GM12878 (cell line): ENCODE data around the gene DDC. TPM values are rescaled to one million over a fixed set of nuclear protein-coding genes. Genes with fewer than 3 reads are reported as not detected.

Experiments used
- ATAC-seq: fragments of 200-7000 bp; cut with Tn5 transposase; 3 replicates; pipeline ENCODE4 v1.9.1; 2020; ENCODE audit warnings: mild to moderate bottlenecking, moderate library complexity
- BruUV-seq: library from RNA; stranded (reverse); fragments of 400-500 nt; replicated peaks from 2 replicates; lab custom pipeline; 2021; lab: Mats Ljungman, UMichigan
- CTCF ChIA-PET: fragments of 300-600 bp; sonication (Branson Sonifier 250); formaldehyde crosslinking; extraction: SDS; loops from one replicate; lab custom pipeline; 2021; ENCODE audit warnings: inconsistent platforms; lab: Yijun Ruan, JAX
- POLR2A ChIA-PET: fragments of 350-600 bp; formaldehyde crosslinking; extraction: SDS; loops from one replicate; lab custom pipeline; 2021; ENCODE audit warnings: inconsistent platforms; lab: Charles Lee
- RAD21 ChIA-PET: fragments of 300-600 bp; sonication (Branson Sonifier 250); formaldehyde crosslinking; loops from one replicate; lab custom pipeline; 2023; ENCODE audit warnings: antibody characterized with exemption; ENCODE audit not compliant: unreplicated experiment; lab: Charles Lee
- SMC1A ChIA-PET: fragments of 300-600 bp; sonication (Branson Sonifier 250); formaldehyde crosslinking; loops from one replicate; lab custom pipeline; 2023; ENCODE audit not compliant: unreplicated experiment, uncharacterized antibody; lab: Charles Lee
- DNase-seq: peaks from one replicate; pipeline ENCODE4 v3.0.0-alpha.2; 2011; ENCODE audit warnings: low read depth, low spot score
- FAIRE-seq: peaks from 3 replicates; lab custom pipeline; 2011; peaks lifted over from hg19 to GRCh38; lab: Jason Lieb, UNC
- H2AFZ ChIP-seq: 2 replicates; pipeline ENCODE4 v1.6.0; 2011; ENCODE audit warnings: low read depth, low read length, control low read depth; ENCODE audit not compliant: control insufficient read depth
- H3K27ac ChIP-seq: 2 replicates; pipeline ENCODE4 v1.5.1; 2011; ENCODE audit warnings: control low read depth; ENCODE audit not compliant: control insufficient read depth, insufficient read depth
- H3K27me3 ChIP-seq, 2 experiments: replicated peaks in 1 of 2; 2 replicates each; pipeline versions ENCODE4 v1.6.0 to v1.6.1; 2011; ENCODE audit warnings: low read length in 1 of 2; ENCODE audit not compliant: control insufficient read depth in 2 of 2, insufficient read depth in 2 of 2
- H3K36me3 ChIP-seq, 2 experiments: 2 replicates each; pipeline ENCODE4 v1.5.1; 2011; ENCODE audit warnings: low read length in 1 of 2; ENCODE audit not compliant: control insufficient read depth in 2 of 2, insufficient read depth in 2 of 2
- H3K4me1 ChIP-seq: 2 replicates; pipeline ENCODE4 v1.6.1; 2011; ENCODE audit warnings: mild to moderate bottlenecking, low read length, moderate library complexity, mixed read lengths; ENCODE audit not compliant: control insufficient read depth, insufficient read depth
- H3K4me2 ChIP-seq: 2 replicates; pipeline ENCODE4 v1.6.0; 2011; ENCODE audit warnings: control low read depth; ENCODE audit not compliant: control insufficient read depth, insufficient read depth
- H3K4me3 ChIP-seq: fragments of 200-600 bp; sonication (generic); 2 replicates; pipeline ENCODE4 v1.5.1; 2016
- H3K79me2 ChIP-seq: 2 replicates; pipeline ENCODE4 v1.6.0; 2011; ENCODE audit warnings: low read length; ENCODE audit not compliant: control insufficient read depth, insufficient read depth
- H3K9ac ChIP-seq: 2 replicates; pipeline ENCODE4 v1.8.0; 2011; ENCODE audit warnings: low read length, control low read depth, mixed read lengths; ENCODE audit not compliant: control insufficient read depth, insufficient read depth
- H3K9me3 ChIP-seq: replicated peaks from 3 replicates; pipeline ENCODE4 v1.5.1; 2011; ENCODE audit warnings: mild to moderate bottlenecking, low read length; ENCODE audit not compliant: control insufficient read depth, insufficient read depth
- H4K20me1 ChIP-seq: 2 replicates; pipeline ENCODE4 v1.6.0; 2011; ENCODE audit not compliant: control insufficient read depth, insufficient read depth
- CHD2 ChIP-seq: IDR thresholded peaks from 2 replicates; pipeline ENCODE4 v1.6.1; 2011; ENCODE audit warnings: low read depth, low read length, improper control_type of control experiment, borderline replicate concordance
- FOXK2 ChIP-seq: fragments of 450-650 bp; IDR thresholded peaks from 2 replicates; pipeline ENCODE4 v1.6.1; 2017; ENCODE audit warnings: mild to moderate bottlenecking, moderate library complexity
- GATAD2B ChIP-seq: fragments of 450-650 bp; conservative IDR thresholded peaks from 2 replicates; pipeline ENCODE4 v1.6.1; 2017; ENCODE audit warnings: low read depth, mild to moderate bottlenecking, moderate library complexity
- RUNX3 ChIP-seq: IDR thresholded peaks from 2 replicates; pipeline ENCODE4 v1.6.1; 2012; ENCODE audit warnings: low read length, inconsistent platforms
- TARDBP ChIP-seq: IDR thresholded peaks from 2 replicates; pipeline ENCODE4 v1.6.1; 2016; ENCODE audit warnings: borderline replicate concordance
- TCF3 ChIP-seq: IDR thresholded peaks from 2 replicates; pipeline ENCODE4 v1.6.1; 2012; ENCODE audit warnings: low read depth, mild to moderate bottlenecking, low read length, borderline replicate concordance; ENCODE audit not compliant: insufficient read depth
- ZNF384 ChIP-seq: IDR thresholded peaks from 2 replicates; pipeline ENCODE4 v1.6.1; 2012; ENCODE audit warnings: low read depth, mild to moderate bottlenecking, low read length, improper control_type of control experiment, borderline replicate concordance
- WGBS: methylation state at CpG from one replicate; pipeline ENCODE4 v1.1.6; 2016; ENCODE audit warnings: low lambda C conversion rate; ENCODE audit not compliant: insufficient replicate concordance, insufficient coverage; ENCODE audit errors: missing lambda C conversion rate; 5-methylcytosine and 5-hydroxymethylcytosine counted together
- in situ Hi-C: fragments of 300-500 bp; cut with MboI; formaldehyde crosslinking; loops from 9 replicates; pipeline ENCODE4 v1.14.3; 2018; ENCODE audit warnings: mixed read lengths
- intact Hi-C: fragments of 100-400 bp; cut with micrococcal nuclease; formaldehyde crosslinking; loops from one replicate; pipeline ENCODE4 v1.14.2; 2022; ENCODE audit not compliant: unreplicated experiment
- polyA plus RNA-seq, 11 experiments: library from polyadenylated mRNA; depleted of rRNA in 4 of 11; unstranded in 6 of 11; stranded (reverse) in 5 of 11; fragments of >200 nt; fragmentation: Nextera tagmentation in 4 of 11; fragmentation: Illumina TruSeq in 1 of 11; extraction: Ambion mirVana in 4 of 11; extraction: Trizol in 1 of 11; gene quantifications; 1 replicate in 1 of 11; 2 replicates in 10 of 11; pipeline versions ENCODE4 v1.2.1 to v1.2.3, GENCODE V29; 2011 to 2016; ENCODE audit warnings: inconsistent platforms in 2 of 11, missing spikeins in 2 of 11, low read depth in 1 of 11
- total RNA-seq, 4 experiments: library from RNA; depleted of rRNA in 3 of 4; stranded (reverse); fragments of >200 nt in 3 of 4; fragmentation: Illumina TruSeq in 1 of 4; extraction: Trizol in 1 of 4; gene quantifications; 2 replicates each; pipeline versions ENCODE4 v1.2.1 to v1.2.3, GENCODE V29; 2013 to 2021
- TF ChIP-seq, protein P1 (sequence below): fragments of 450-650 bp; IDR thresholded peaks from 2 replicates; pipeline ENCODE4 v1.6.1; 2016; ENCODE audit warnings: mild to moderate bottlenecking

DDC gene
- total and polyA plus RNA-seq, 10 of the 15 experiments (the other 5 are each of a cell fraction or from before 2014, with no cell fraction given), result not detected

GRCh38 chr7:50590535-50590934 lies 25.3 kb upstream of the DDC start:
- TF ChIP-seq CHD2, result no peak
- no peak for TF ChIP-seq RUNX3
- TF ChIP-seq, protein P1, sequence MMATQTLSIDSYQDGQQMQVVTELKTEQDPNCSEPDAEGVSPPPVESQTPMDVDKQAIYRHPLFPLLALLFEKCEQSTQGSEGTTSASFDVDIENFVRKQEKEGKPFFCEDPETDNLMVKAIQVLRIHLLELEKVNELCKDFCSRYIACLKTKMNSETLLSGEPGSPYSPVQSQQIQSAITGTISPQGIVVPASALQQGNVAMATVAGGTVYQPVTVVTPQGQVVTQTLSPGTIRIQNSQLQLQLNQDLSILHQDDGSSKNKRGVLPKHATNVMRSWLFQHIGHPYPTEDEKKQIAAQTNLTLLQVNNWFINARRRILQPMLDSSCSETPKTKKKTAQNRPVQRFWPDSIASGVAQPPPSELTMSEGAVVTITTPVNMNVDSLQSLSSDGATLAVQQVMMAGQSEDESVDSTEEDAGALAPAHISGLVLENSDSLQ, result no peak
- no peak for TF ChIP-seq ZNF384
- no peak for TF ChIP-seq FOXK2
- TF ChIP-seq TCF3, result no peak
- no peak for TF ChIP-seq GATAD2B
- TF ChIP-seq TARDBP, result no peak
- ChIA-PET SMC1A (interaction anchor here (1.0 kb wide), 1 partner anchor 13 kb away, joined by 4 read pairs; no protein-coding TSS in a partner anchor), POLR2A (no interaction called here), RAD21 (no interaction called here), CTCF (interaction anchor here (1.3 kb wide), 1 partner anchor 42 kb away, joined by 3 read pairs; no protein-coding TSS in a partner anchor)
- Histone ChIP-seq H3K4me3 (no peak overlapping the region), H2AFZ (no peak overlapping the region), H3K27ac (no peak overlapping the region), H3K4me1 (peaks cover 3% of the 10 kb centered on the region; the same call in 1 of the 2 replicates), H3K79me2 (no peaks in the 10 kb centered on the region), H3K4me2 (no peak overlapping the region), H4K20me1 (no peaks in the 10 kb centered on the region; the same call in 1 of the 2 replicates), H3K9me3 (no peaks in the 10 kb centered on the region; the same call in 2 of the 3 replicates), H3K36me3 (no peaks in the 10 kb centered on the region), H3K27me3 (peaks cover 2 to 4% of the 10 kb centered on the region in 2 experiments; a peak in 2 of 4 replicates), H3K9ac (no peak overlapping the region)
- FAIRE-seq, result no peak
- 69% methylated on average over 13 of the region's 13 CpGs for WGBS
- intact Hi-C loops (no loop called here), in situ Hi-C loops (no loop called here)
- no peak for DNase-seq
- no TSS peak for BruUV-seq
- ATAC-seq, result no peak
